8988T (cell line): ENCODE results near the gene CLEC1A.

Experiments
- DNase-seq: peaks from one replicate; pipeline ENCODE4 v3.0.0; 2011

The CLEC1A gene

GRCh38 chr12:10098791-10099190, at the start of gene CLEC1A:
TSS of gene CLEC1A (minus strand) at chr12:10098985. CDS start at chr12:10098922, 63 bp downstream.
- no peak for DNase-seq

GRCh38 chr12:10147714-10148403, 49.1 kb upstream of the CLEC1A start:
- no peak for DNase-seq

- DNase-seq, result no peak
Measured at GRCh38 chr12:10142976-10143589, 44.3 kb upstream of the CLEC1A start.

GRCh38 chr12:10140001-10140400, 41.2 kb upstream of the CLEC1A start:
- DNase-seq, result no peak

GRCh38 chr12:10136637-10137205, 37.9 kb upstream of the CLEC1A start:
- no peak for DNase-seq

GRCh38 chr12:10135126-10135525, 36.3 kb upstream of the CLEC1A start:
- DNase-seq, result no peak

GRCh38 chr12:10132850-10133370, 34.1 kb upstream of the CLEC1A start:
- DNase-seq, result no peak

- DNase-seq, result no peak
Measured at GRCh38 chr12:10131111-10131690, 32.4 kb upstream of the CLEC1A start.

- no peak for DNase-seq
Measured at GRCh38 chr12:10130042-10130441, 31.3 kb upstream of the CLEC1A start, which contains the start of gene CLEC7A. TSS of gene CLEC7A (minus strand) at chr12:10130199. CDS start at chr12:10130082, 117 bp downstream.

GRCh38 chr12:10128687-10129086, 29.9 kb upstream of the CLEC1A start:
- DNase-seq, result no peak

- no peak for DNase-seq
Measured at GRCh38 chr12:10126413-10126812, 27.6 kb upstream of the CLEC1A start.

GRCh38 chr12:10122689-10123088, 23.9 kb upstream of the CLEC1A start:
- DNase-seq, result no peak

- DNase-seq, result no peak
Measured at GRCh38 chr12:10121278-10121677, 22.5 kb upstream of the CLEC1A start.

GRCh38 chr12:10119066-10119465, 20.3 kb upstream of the CLEC1A start:
- DNase-seq, result no peak

- no peak for DNase-seq
Measured at GRCh38 chr12:10115890-10116289, 17.1 kb upstream of the CLEC1A start.

- DNase-seq, result no peak
Measured at GRCh38 chr12:10115311-10115710, 16.5 kb upstream of the CLEC1A start.

- no peak for DNase-seq
Measured at GRCh38 chr12:10113920-10114319, 15.1 kb upstream of the CLEC1A start.

GRCh38 chr12:10113075-10113474, 14.3 kb upstream of the CLEC1A start:
- no peak for DNase-seq

- no peak for DNase-seq
Measured at GRCh38 chr12:10111451-10111850, 12.7 kb upstream of the CLEC1A start.

- DNase-seq, result no peak
Measured at GRCh38 chr12:10110256-10110844, 11.6 kb upstream of the CLEC1A start.

- no peak for DNase-seq
Measured at GRCh38 chr12:10102322-10102721, 3.5 kb upstream of the CLEC1A start.

GRCh38 chr12:10101648-10102220, 2.9 kb upstream of the CLEC1A start:
- DNase-seq, result no peak

- no peak for DNase-seq
Measured at GRCh38 chr12:10101042-10101579, 2.3 kb upstream of the CLEC1A start.
